Sigmoid colon (tissue), 4 donors: Measurements from ENCODE around the gene TEX28.

Experiments used
- CTCF ChIP-seq, 4 experiments: fragments of 450-650 bp in 3 of 4; fragments of 200-600 bp in 1 of 4; IDR thresholded peaks; one replicate each; pipeline ENCODE4 v1.5.1; 2016 to 2019; ENCODE audit warnings: antibody characterized with exemption in 4 of 4, mild to moderate bottlenecking in 3 of 4, moderate library complexity in 2 of 4
- EP300 ChIP-seq, 4 donors: sonication (generic); formaldehyde crosslinking; IDR thresholded peaks; one replicate each; pipeline ENCODE4 v1.6.1; 2017; ENCODE audit warnings: antibody characterized with exemption in 4 of 4
- POLR2AphosphoS5 ChIP-seq, 4 donors: sonication (generic); formaldehyde crosslinking; IDR thresholded peaks; one replicate each; pipeline ENCODE4 v1.6.1; 2017; ENCODE audit warnings: antibody characterized with exemption in 4 of 4

- TF ChIP-seq CTCF (IDR thresholded peaks at IDR 0.05) (no peak), POLR2AphosphoS5 (IDR thresholded peaks at IDR 0.05) (no peak), EP300 (IDR thresholded peaks at IDR 0.05) (no peak)
Observed at GRCh38 chrX:154305541-154306205, 10.7 kb upstream of the TEX28 start.
